Naive B cell (primary cell): ENCODE results near the gene RNU2-63P. TPM values are rescaled to one million over a fixed set of nuclear protein-coding genes. Genes with fewer than 3 reads are reported as not detected.

Experiments
- ATAC-seq, 2 donors: fragments of 150-1000 bp; cut with Tn5 transposase; 2 replicates each; pipeline ENCODE4 v1.10.0; 2021; ENCODE audit warnings: low read depth in 2 of 2, mild to moderate bottlenecking in 2 of 2, moderate library complexity in 2 of 2
- DNase-seq: peaks from one replicate; pipeline ENCODE4 v3.0.0; 2022
- H3K27ac Mint-ChIP-seq, 6 donors: one replicate each; pipeline ENCODE4 v1.8.0; 2020 to 2022; ENCODE audit warnings: mild to moderate bottlenecking in 6 of 6, mixed read lengths in 6 of 6, moderate library complexity in 5 of 6, inconsistent platforms in 2 of 6
- H3K27me3 Mint-ChIP-seq, 3 donors: one replicate each; pipeline ENCODE4 v1.8.0; 2021 to 2022; ENCODE audit warnings: mixed read lengths in 3 of 3, mild to moderate bottlenecking in 1 of 3
- H3K36me3 Mint-ChIP-seq, 2 donors: one replicate each; pipeline ENCODE4 v1.8.0; 2020 to 2022; ENCODE audit warnings: mixed read lengths in 2 of 2, inconsistent platforms in 1 of 2, mild to moderate bottlenecking in 1 of 2
- H3K4me1 Mint-ChIP-seq, 3 donors: one replicate each; pipeline ENCODE4 v1.8.0; 2020 to 2022; ENCODE audit warnings: mixed read lengths in 3 of 3, inconsistent platforms in 1 of 3, mild to moderate bottlenecking in 1 of 3, moderate library complexity in 1 of 3
- H3K4me3 Mint-ChIP-seq, 8 donors: one replicate each; pipeline ENCODE4 v1.8.0; 2020 to 2022; ENCODE audit warnings: mild to moderate bottlenecking in 8 of 8, mixed read lengths in 8 of 8, moderate library complexity in 8 of 8, inconsistent platforms in 2 of 8
- H3K9me3 Mint-ChIP-seq, 7 donors: one replicate each; pipeline ENCODE4 v1.8.0; 2020 to 2022; ENCODE audit warnings: mixed read lengths in 7 of 7, mild to moderate bottlenecking in 5 of 7, inconsistent platforms in 2 of 7, moderate library complexity in 1 of 7
- polyA plus RNA-seq, 6 donors: library from polyadenylated mRNA; unstranded; fragments of 300-500 nt; fragmentation: Illumina TruSeq; gene quantifications; one replicate each; pipeline ENCODE4 v1.2.3, GENCODE V29; 2021; ENCODE audit warnings: low read depth in 6 of 6

RNU2-63P gene
- 10 to 100 TPM in 2 of 6 donors, 1 to 10 TPM in 1, not detected in 3; 9.0 to 94.7 (median 34.8) TPM for polyA plus RNA-seq

DNA sequence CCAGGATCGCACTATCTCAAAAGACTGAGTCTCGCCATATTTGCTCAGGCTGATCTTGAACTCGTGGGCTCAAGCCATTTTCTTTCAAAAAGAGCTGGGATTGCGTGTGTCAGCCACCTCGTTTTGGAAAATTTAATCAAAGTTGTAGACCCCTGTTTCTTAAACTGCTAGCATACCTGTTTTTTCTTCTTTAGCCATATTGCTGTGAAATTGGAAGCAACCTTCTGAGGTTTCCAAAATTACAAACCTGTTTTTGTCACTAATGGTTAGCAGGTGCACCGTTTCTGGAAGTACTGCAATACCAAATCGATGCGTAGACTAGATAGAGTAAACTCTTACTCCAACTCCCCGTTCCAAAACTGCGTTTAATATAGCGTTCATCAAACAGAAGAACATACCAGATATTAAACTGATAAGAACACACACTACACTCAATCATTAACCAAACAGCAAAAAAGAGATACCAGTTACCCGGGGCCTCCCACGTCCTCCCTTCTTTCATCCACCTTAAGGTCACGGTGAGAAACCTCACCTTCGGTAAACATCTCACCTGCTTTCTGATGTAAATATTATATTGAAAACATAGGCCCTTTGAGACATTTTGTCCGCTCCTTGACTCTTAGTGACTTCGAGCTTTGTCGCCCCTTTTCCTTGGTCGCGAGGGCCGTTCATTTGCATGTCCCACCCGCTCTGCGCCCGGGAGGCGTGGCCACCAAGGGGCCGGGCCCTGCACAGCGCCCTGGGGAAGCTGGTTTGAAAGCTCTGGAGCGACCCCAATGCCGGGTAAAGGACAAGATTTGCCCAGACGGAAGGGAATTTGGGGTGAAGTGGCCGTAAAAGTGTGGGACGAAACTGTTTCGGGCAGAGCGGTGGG lies at the start of gene RNU2-63P:
Gene RNU2-63P (minus strand): TSS at position 462 of the 874 bp plus-strand sequence.
- H3K27ac Mint-ChIP-seq: peak within 1 kb of the TSS; percentile 99 to 100 (median 100)
- H3K36me3 Mint-ChIP-seq: peaks cover 0 to 4% of the 10 kb centered on the region in 2 donors
- ATAC-seq: peak; percentile 77 to 79
- H3K9me3 Mint-ChIP-seq: peaks cover 0 to 8% (median 5%) of the 10 kb centered on the region in 7 donors
- H3K4me1 Mint-ChIP-seq: peaks cover 15 to 44% (median 32%) of the 10 kb centered on the region in 3 donors
- H3K4me3 Mint-ChIP-seq: peak within 1 kb of the TSS; percentile 93 to 100 (median 99)
- DNase-seq: peak; percentile 89
- no peaks in the 10 kb centered on the region for H3K27me3 Mint-ChIP-seq

DNA sequence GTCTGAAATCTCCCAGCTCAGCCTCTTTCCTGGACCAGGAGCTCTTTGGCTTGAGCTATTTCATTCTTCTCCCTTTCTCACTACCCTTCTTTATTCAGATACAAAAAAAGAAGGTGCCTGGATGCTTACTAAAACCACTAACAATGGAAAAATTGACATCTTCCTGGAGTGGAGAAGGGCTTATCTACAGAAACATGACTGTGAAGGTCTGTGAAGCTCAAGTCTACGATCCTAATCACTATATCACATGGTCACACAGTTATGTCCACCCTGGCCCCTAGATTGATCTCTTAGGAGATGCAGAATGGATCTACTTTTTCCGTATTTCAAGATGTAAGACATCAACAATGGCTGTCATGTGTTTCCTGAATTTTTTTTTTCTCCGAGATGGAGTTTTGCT lies 44.9 kb upstream of the RNU2-63P start:
- H3K4me3 Mint-ChIP-seq: no peak overlapping the region
- H3K27me3 Mint-ChIP-seq: no peaks in the 10 kb centered on the region
- no peak overlapping the region for H3K27ac Mint-ChIP-seq
- H3K4me1 Mint-ChIP-seq: peaks cover 0 to 4% (median 2%) of the 10 kb centered on the region in 3 donors
- H3K9me3 Mint-ChIP-seq: no peaks in the 10 kb centered on the region
- no peaks in the 10 kb centered on the region for H3K36me3 Mint-ChIP-seq
- ATAC-seq (no peak), DNase-seq (no peak)

DNA sequence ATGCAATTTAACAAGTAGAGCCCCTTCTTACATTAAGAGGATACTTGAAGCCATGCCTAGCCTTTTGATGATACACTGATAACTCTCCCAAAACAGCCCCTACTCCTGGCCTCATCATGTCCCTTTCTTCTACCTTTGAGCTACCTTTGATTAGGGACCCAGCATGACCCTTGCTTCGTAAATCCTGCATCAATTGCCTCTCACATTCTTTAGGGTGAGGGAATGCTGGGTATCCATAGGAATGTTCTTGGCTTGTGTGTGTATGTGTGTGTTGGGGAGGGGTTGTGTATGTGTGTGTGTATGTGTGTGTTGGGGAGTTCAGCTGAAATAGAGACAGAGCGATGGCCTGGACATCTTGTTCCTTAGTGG lies 44.5 kb upstream of the RNU2-63P start:
- DNase-seq (no peak), ATAC-seq (no peak)
- Mint-ChIP-seq H3K27me3 (no peaks in the 10 kb centered on the region), H3K27ac (no peak overlapping the region), H3K36me3 (no peaks in the 10 kb centered on the region), H3K4me3 (no peak overlapping the region), H3K4me1 (peaks cover 4 to 8% (median 6%) of the 10 kb centered on the region in 3 donors), H3K9me3 (no peaks in the 10 kb centered on the region)

DNA sequence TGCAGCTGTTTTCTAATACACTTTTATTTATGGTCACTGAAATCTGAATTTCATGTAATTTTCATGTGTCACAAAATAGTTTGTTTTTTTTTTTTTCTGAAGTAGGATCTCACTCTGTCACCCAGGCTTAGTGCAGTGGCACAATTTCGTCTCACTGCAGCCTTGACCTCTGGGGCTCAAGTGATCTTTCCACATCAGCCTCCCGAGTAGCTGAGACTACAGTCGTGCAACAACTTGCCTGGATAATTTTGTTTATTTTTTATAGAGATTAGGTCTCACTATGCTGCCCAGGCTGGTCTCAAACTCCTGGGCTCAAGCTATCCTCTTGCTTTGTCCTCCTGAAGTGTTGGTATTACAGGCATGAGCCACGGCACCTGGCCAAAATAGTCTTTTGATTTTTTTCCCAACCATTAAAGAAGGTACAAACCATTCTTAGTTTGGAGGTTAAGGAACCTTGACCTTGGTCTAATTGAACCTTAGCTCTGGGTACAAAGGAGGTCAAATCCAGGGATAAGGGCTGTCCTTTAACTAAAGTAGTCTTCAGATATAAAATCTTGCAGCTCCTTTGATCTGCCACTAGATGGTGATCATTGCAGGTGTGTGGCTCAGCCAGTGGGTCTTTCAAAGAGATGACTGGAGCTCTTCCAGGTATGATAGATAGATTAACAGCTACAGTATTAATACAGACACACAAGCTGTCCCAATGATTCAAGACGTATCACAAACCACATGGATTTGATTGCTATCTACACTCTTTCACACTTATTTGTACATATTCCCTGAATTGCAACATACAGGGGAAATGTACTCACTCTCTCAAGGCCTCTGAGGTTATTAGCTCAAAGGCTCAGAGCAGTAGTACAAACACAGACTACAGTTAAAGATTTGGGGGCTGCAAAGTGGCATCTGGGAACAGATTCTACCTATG lies 43.9 kb upstream of the RNU2-63P start:
- Mint-ChIP-seq H3K27ac (no peak overlapping the region), H3K4me1 (peaks cover 7 to 11% (median 10%) of the 10 kb centered on the region in 3 donors), H3K9me3 (no peaks in the 10 kb centered on the region), H3K36me3 (peaks cover 0 to 1% of the 10 kb centered on the region in 2 donors), H3K4me3 (no peak overlapping the region), H3K27me3 (no peaks in the 10 kb centered on the region)
- peak; percentile 46 for DNase-seq
- peak in 1 of 2 donors; percentile 18 for ATAC-seq

- Mint-ChIP-seq H3K36me3 (peaks cover 0 to 7% of the 10 kb centered on the region in 2 donors), H3K9me3 (no peaks in the 10 kb centered on the region), H3K27me3 (no peaks in the 10 kb centered on the region), H3K4me3 (peak overlapping the region in 1 of 8 donors; percentile 92), H3K27ac (no peak overlapping the region), H3K4me1 (peaks cover 28 to 31% (median 30%) of the 10 kb centered on the region in 3 donors)
- ATAC-seq: no peak
- DNase-seq: no peak
Observed at GRCh38 chr2:88058191-88058590, 41.8 kb upstream of the RNU2-63P start.

DNA sequence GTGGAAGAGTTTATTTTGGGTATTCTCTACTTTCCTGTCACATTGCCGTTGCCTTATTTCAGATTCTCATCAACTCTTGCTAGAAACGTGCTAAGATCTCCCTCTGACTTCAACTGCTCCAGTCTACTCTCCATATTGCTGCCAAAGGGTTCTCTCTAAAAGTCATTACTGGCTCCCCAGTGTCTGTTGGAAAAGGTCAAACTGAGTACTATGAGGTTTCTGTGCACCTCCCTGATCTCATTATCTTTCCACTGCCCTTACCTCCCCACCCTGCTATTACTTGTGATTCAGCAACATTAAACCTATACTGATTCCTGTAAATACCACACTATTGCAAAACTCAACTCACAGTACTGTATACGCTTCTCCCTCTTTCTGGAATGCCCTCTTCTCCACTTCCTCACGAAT lies 41.1 kb upstream of the RNU2-63P start:
- Mint-ChIP-seq H3K4me1 (peaks cover 31 to 35% (median 34%) of the 10 kb centered on the region in 3 donors), H3K27ac (peak overlapping the region in 4 of 6 donors; percentile 5 to 99 (median 72)), H3K4me3 (peak overlapping the region in 2 of 8 donors; percentile 9 to 92), H3K9me3 (no peaks in the 10 kb centered on the region), H3K36me3 (peaks cover 0 to 7% of the 10 kb centered on the region in 2 donors), H3K27me3 (no peaks in the 10 kb centered on the region)
- DNase-seq (no peak), ATAC-seq (no peak)

- Mint-ChIP-seq H3K27ac (peak within 1 kb of the TSS; percentile 97 to 99 (median 98)), H3K27me3 (no peaks in the 10 kb centered on the region), H3K4me3 (peak within 1 kb of the TSS; percentile 92 to 99 (median 97)), H3K4me1 (peaks cover 34 to 40% (median 34%) of the 10 kb centered on the region in 3 donors), H3K36me3 (peaks cover 0 to 7% of the 10 kb centered on the region in 2 donors), H3K9me3 (no peaks in the 10 kb centered on the region)
- DNase-seq: peak; percentile 96
- ATAC-seq: peak; percentile 93 to 94
Observed at GRCh38 chr2:88055371-88056128, 39.2 kb upstream of the RNU2-63P start, which contains the start of gene KRCC1. TSS of gene KRCC1 (minus strand) at chr2:88055783. CDS start at chr2:88028563, 27,220 bp downstream.

- Mint-ChIP-seq H3K27ac (peak overlapping the region; percentile 96 to 99 (median 98)), H3K36me3 (peaks cover 0 to 7% of the 10 kb centered on the region in 2 donors), H3K27me3 (no peaks in the 10 kb centered on the region), H3K4me3 (peak overlapping the region; percentile 89 to 99 (median 97)), H3K4me1 (peaks cover 34 to 45% (median 34%) of the 10 kb centered on the region in 3 donors), H3K9me3 (no peaks in the 10 kb centered on the region)
- no peak for ATAC-seq
- DNase-seq: peak; percentile 6
Observed at GRCh38 chr2:88054782-88055370, 38.5 kb upstream of the RNU2-63P start.

- no peak for ATAC-seq
- Mint-ChIP-seq H3K4me3 (peak overlapping the region; percentile 89 to 99 (median 97)), H3K27ac (peak overlapping the region; percentile 26 to 99 (median 98)), H3K36me3 (peaks cover 0 to 7% of the 10 kb centered on the region in 2 donors), H3K27me3 (no peaks in the 10 kb centered on the region), H3K4me1 (peaks cover 34 to 53% (median 34%) of the 10 kb centered on the region in 3 donors), H3K9me3 (no peaks in the 10 kb centered on the region)
- DNase-seq: no peak
Observed at GRCh38 chr2:88053934-88054781, 37.8 kb upstream of the RNU2-63P start.

GRCh38 chr2:88053296-88053695 lies 36.9 kb upstream of the RNU2-63P start:
- Mint-ChIP-seq H3K36me3 (peaks cover 0 to 7% of the 10 kb centered on the region in 2 donors), H3K27me3 (no peaks in the 10 kb centered on the region), H3K27ac (peak overlapping the region in 5 of 6 donors; percentile 3 to 99 (median 98)), H3K9me3 (no peaks in the 10 kb centered on the region), H3K4me3 (peak overlapping the region in 7 of 8 donors; percentile 22 to 99 (median 94)), H3K4me1 (peaks cover 34 to 60% (median 34%) of the 10 kb centered on the region in 3 donors)
- no peak for ATAC-seq
- no peak for DNase-seq

DNA sequence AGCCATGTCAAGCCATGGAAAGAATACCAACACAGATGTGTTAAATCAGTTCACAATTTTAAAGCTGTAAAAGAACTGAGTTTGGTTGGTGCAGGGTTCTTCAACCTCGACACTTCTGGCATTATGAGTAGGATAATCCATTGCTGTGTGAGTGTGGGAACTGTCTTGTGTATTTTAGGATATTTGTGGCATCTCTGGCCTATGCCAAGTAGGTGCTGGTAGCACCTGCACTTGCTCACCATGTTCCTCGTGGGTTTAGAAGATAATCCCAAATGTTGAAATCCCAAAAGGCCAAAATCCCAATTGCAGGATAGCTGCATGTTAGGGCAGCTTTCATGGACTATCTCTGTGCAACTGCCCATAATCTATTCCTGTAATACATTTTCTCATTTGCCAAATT lies 35.4 kb upstream of the RNU2-63P start:
- ATAC-seq (no peak), DNase-seq (no peak)
- Mint-ChIP-seq H3K36me3 (peaks cover 0 to 7% of the 10 kb centered on the region in 2 donors), H3K9me3 (no peaks in the 10 kb centered on the region), H3K4me3 (no peak overlapping the region), H3K27me3 (no peaks in the 10 kb centered on the region), H3K4me1 (peaks cover 34 to 68% (median 34%) of the 10 kb centered on the region in 3 donors), H3K27ac (peak overlapping the region in 3 of 6 donors; percentile 28 to 75 (median 60))
